Stimulated activated effector memory CD8-positive, alpha-beta T cell treated with anti-CD3 and anti-CD28 coated beads, Interleukin-12 subunit alpha, Interleukin-12 subunit beta, amount 100 ng/mL, for 72 hours (primary cell): ENCODE data around the gene PTCH1.

ENCODE experiments used
- ATAC-seq: fragments of 150-1000 bp; cut with Tn5 transposase; 2 replicates; pipeline ENCODE4 v1.10.0; 2021
- DNase-seq, 2 donors: peaks; one replicate each; pipeline ENCODE4 v3.0.0; 2021 to 2022; ENCODE audit warnings: low spot score in 2 of 2
- H3K27ac Mint-ChIP-seq: one replicate; pipeline ENCODE4 v1.8.0; 2022; ENCODE audit warnings: mild to moderate bottlenecking, mixed read lengths
- H3K36me3 Mint-ChIP-seq: one replicate; pipeline ENCODE4 v1.8.0; 2022; ENCODE audit warnings: mild to moderate bottlenecking, mixed read lengths
- H3K4me1 Mint-ChIP-seq: one replicate; pipeline ENCODE4 v1.8.0; 2022; ENCODE audit warnings: mixed read lengths
- H3K4me3 Mint-ChIP-seq: one replicate; pipeline ENCODE4 v1.8.0; 2022; ENCODE audit warnings: mild to moderate bottlenecking, mixed read lengths
- H3K9me3 Mint-ChIP-seq: one replicate; pipeline ENCODE4 v1.8.0; 2022; ENCODE audit warnings: mixed read lengths

PTCH1 gene

GRCh38 chr9:95517559-95518425, 1.0 kb upstream of the PTCH1 start:
- peaks cover 6% of the 10 kb centered on the region for H3K36me3 Mint-ChIP-seq
- DNase-seq (no peak), ATAC-seq (no peak)
- H3K4me1 Mint-ChIP-seq = peaks cover 15% of the 10 kb centered on the region
- H3K27ac Mint-ChIP-seq = no peak overlapping the region
- H3K9me3 Mint-ChIP-seq = no peaks in the 10 kb centered on the region
- peak overlapping the region; percentile 99 for H3K4me3 Mint-ChIP-seq

- Mint-ChIP-seq H3K36me3 (peaks cover 14% of the 10 kb centered on the region), H3K4me1 (peaks cover 31% of the 10 kb centered on the region), H3K4me3 (peak overlapping the region; percentile 99), H3K27ac (peak overlapping the region; percentile 89), H3K9me3 (no peaks in the 10 kb centered on the region)
- ATAC-seq (peak; percentile 59), DNase-seq (no peak)
Observed at GRCh38 chr9:95516221-95516733, 494 bp downstream of the PTCH1 start.

- H3K9me3 Mint-ChIP-seq = no peaks in the 10 kb centered on the region
- peak overlapping the region; percentile 99 for H3K4me3 Mint-ChIP-seq
- no peak overlapping the region for H3K27ac Mint-ChIP-seq
- peaks cover 31% of the 10 kb centered on the region for H3K4me1 Mint-ChIP-seq
- ATAC-seq (peak; percentile 60), DNase-seq (peak in 1 of 2 donors; percentile 65)
- peaks cover 16% of the 10 kb centered on the region for H3K36me3 Mint-ChIP-seq
Observed at GRCh38 chr9:95515272-95516113, 1.3 kb downstream of the PTCH1 start.

GRCh38 chr9:95514342-95514741, 2.4 kb downstream of the PTCH1 start:
- Mint-ChIP-seq H3K4me3 (no peak overlapping the region), H3K36me3 (peaks cover 16% of the 10 kb centered on the region), H3K9me3 (no peaks in the 10 kb centered on the region), H3K4me1 (peaks cover 31% of the 10 kb centered on the region), H3K27ac (no peak overlapping the region)
- no peak for ATAC-seq
- no peak for DNase-seq

GRCh38 chr9:95513711-95514110, 3.1 kb downstream of the PTCH1 start:
- no peaks in the 10 kb centered on the region for H3K9me3 Mint-ChIP-seq
- ATAC-seq (no peak), DNase-seq (no peak)
- H3K27ac Mint-ChIP-seq = no peak overlapping the region
- H3K4me1 Mint-ChIP-seq = peaks cover 31% of the 10 kb centered on the region
- peaks cover 22% of the 10 kb centered on the region for H3K36me3 Mint-ChIP-seq
- no peak overlapping the region for H3K4me3 Mint-ChIP-seq

- no peaks in the 10 kb centered on the region for H3K9me3 Mint-ChIP-seq
- H3K4me1 Mint-ChIP-seq = peaks cover 35% of the 10 kb centered on the region
- no peak overlapping the region for H3K27ac Mint-ChIP-seq
- peaks cover 24% of the 10 kb centered on the region for H3K36me3 Mint-ChIP-seq
- peak overlapping the region; percentile 92 for H3K4me3 Mint-ChIP-seq
- ATAC-seq (no peak), DNase-seq (no peak)
Observed at GRCh38 chr9:95512709-95513095, 4.1 kb downstream of the PTCH1 start.

- ATAC-seq (no peak), DNase-seq (no peak)
- H3K27ac Mint-ChIP-seq = peak overlapping the region; percentile 88
- no peaks in the 10 kb centered on the region for H3K9me3 Mint-ChIP-seq
- H3K4me3 Mint-ChIP-seq = peak overlapping the region; percentile 92
- H3K4me1 Mint-ChIP-seq = peaks cover 37% of the 10 kb centered on the region
- H3K36me3 Mint-ChIP-seq = peaks cover 29% of the 10 kb centered on the region
Observed at GRCh38 chr9:95511952-95512708, 4.6 kb downstream of the PTCH1 start.

- Mint-ChIP-seq H3K4me1 (peaks cover 35% of the 10 kb centered on the region), H3K27ac (peak overlapping the region; percentile 88), H3K36me3 (peaks cover 26% of the 10 kb centered on the region), H3K9me3 (no peaks in the 10 kb centered on the region), H3K4me3 (peak overlapping the region; percentile 92)
- ATAC-seq (no peak), DNase-seq (no peak)
Observed at GRCh38 chr9:95511616-95511931, 5.2 kb downstream of the PTCH1 start.

- no peaks in the 10 kb centered on the region for H3K9me3 Mint-ChIP-seq
- H3K27ac Mint-ChIP-seq = peak overlapping the region; percentile 88
- peaks cover 31% of the 10 kb centered on the region for H3K4me1 Mint-ChIP-seq
- ATAC-seq (peak; percentile 79), DNase-seq (peak; percentile 75 to 89)
- H3K36me3 Mint-ChIP-seq = peaks cover 23% of the 10 kb centered on the region
- peak overlapping the region; percentile 92 for H3K4me3 Mint-ChIP-seq
Observed at GRCh38 chr9:95510709-95511615, 5.8 kb downstream of the PTCH1 start.

GRCh38 chr9:95509851-95510708, 6.7 kb downstream of the PTCH1 start:
- no peak for DNase-seq
- Mint-ChIP-seq H3K4me3 (peak overlapping the region; percentile 92), H3K9me3 (no peaks in the 10 kb centered on the region), H3K4me1 (peaks cover 31% of the 10 kb centered on the region), H3K27ac (peak overlapping the region; percentile 69), H3K36me3 (peaks cover 23% of the 10 kb centered on the region)
- ATAC-seq = no peak

- H3K4me1 Mint-ChIP-seq = peaks cover 40% of the 10 kb centered on the region
- peak; percentile 55 for ATAC-seq
- peak; percentile 34 to 83 for DNase-seq
- no peaks in the 10 kb centered on the region for H3K9me3 Mint-ChIP-seq
- peaks cover 23% of the 10 kb centered on the region for H3K36me3 Mint-ChIP-seq
- peak overlapping the region; percentile 69 for H3K27ac Mint-ChIP-seq
- H3K4me3 Mint-ChIP-seq = peak overlapping the region; percentile 92
Observed at GRCh38 chr9:95508968-95509850, 7.6 kb downstream of the PTCH1 start.

- Mint-ChIP-seq H3K9me3 (no peaks in the 10 kb centered on the region), H3K27ac (peak overlapping the region; percentile 79), H3K4me3 (peak overlapping the region; percentile 92), H3K4me1 (peaks cover 45% of the 10 kb centered on the region), H3K36me3 (peaks cover 23% of the 10 kb centered on the region)
- DNase-seq (peak; percentile 18 to 67), ATAC-seq (no peak)
Observed at GRCh38 chr9:95508242-95508967, 8.4 kb downstream of the PTCH1 start.
